Uterus (tissue), 2 donors: ENCODE data around the gene SIK2.

Source experiments
- CTCF ChIP-seq, 4 experiments: fragments of 200-600 bp in 2 of 4; fragments of 450-650 bp in 2 of 4; sonication (generic) in 2 of 4; IDR thresholded peaks; one replicate each; pipeline ENCODE4 v1.5.1; 2016 to 2019; ENCODE audit warnings: antibody characterized with exemption in 4 of 4, mild to moderate bottlenecking in 2 of 4, moderate library complexity in 1 of 4
- POLR2A ChIP-seq, 2 donors: fragments of 450-650 bp; IDR thresholded peaks; one replicate each; pipeline ENCODE4 v1.6.1; 2016; ENCODE audit warnings: antibody characterized with exemption in 2 of 2, mild to moderate bottlenecking in 1 of 2, moderate library complexity in 1 of 2

DNA sequence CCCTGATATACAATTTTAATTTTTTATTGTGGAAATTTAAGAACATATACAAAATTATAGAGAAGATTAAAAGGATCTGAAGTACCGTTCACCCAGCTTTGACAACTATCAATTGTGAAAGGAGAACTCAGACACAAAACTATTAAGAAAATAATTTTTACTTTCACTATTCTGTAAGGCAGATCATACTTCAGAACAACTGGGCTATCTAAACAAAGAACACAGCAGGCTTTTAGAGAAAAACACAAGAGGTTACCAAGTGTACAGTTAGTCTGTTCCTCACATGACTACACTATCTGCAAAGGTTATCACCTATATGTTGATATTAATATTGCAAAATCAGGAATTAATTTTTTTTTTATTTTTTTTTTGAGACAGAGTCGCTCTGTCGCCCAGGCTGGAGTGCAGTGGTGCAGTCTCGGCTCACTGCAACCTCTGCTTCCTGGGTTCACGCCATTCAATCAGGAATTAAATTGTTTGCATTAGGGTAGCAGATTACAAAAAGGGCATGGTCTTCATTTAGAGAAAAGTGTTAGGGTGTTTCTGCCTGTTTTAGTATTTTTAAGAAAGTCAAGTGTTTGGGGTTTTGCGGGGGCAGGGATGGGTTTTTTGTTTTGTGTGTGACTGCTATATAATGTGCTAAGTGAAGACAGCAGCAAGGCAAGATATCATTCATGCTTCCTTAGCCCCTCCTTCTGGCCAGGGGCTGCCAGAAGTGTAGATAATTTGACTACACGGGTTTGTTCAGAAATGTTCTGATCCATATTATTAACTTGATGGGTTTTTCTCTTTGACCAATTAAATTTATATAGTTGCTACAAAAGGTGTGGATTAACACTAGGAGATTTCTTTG is 27.6 kb upstream of the SIK2 start:
- TF ChIP-seq CTCF (IDR thresholded peaks at IDR 0.05) (no peak), POLR2A (IDR thresholded peaks at IDR 0.05) (no peak)
